ENCODE data around the gene HIGD1B. TPM values are rescaled to one million over a fixed set of nuclear protein-coding genes. Genes with fewer than 3 reads are reported as not detected.

Gene HIGD1B
- total RNA-seq, 1 experiment from 2014 or later = not detected

GRCh38 chr17:44850025-44850424 lies 2.3 kb downstream of the HIGD1B start:
- Histone ChIP-seq H3K36me3 (ENCODE audit: control insufficient read depth, insufficient read depth, low read length) (no peaks in the 10 kb centered on the region; the same call in 1 of the 2 replicates), H3K27me3 (ENCODE audit: control insufficient read depth, insufficient read depth, low read length) (no peaks in the 10 kb centered on the region), H3K4me1 (ENCODE audit: control insufficient read depth, insufficient read depth, low read length) (no peaks in the 10 kb centered on the region), H3K27ac (ENCODE audit: low read length) (no peak overlapping the region), H3K4me3 (ENCODE audit: low read depth in 2 of 2, low read length in 2 of 2) (no peak overlapping the region), H3K9me3 (ENCODE audit: control insufficient read depth, insufficient read depth, low read depth, low read length) (no peaks in the 10 kb centered on the region)
- CTCF ChIA-PET = no interaction called here
- in situ Hi-C loops (cut with HindIII; ENCODE audit: low pct_unique_long_range_greater_than_20kb, low sequenced_read_pairs) (no loop called here), intact Hi-C loops (cut with micrococcal nuclease; ENCODE audit: unreplicated experiment) (no loop called here)
- DNase-seq (ENCODE audit: low read depth, low spot score) = no peak
- BruUV-seq (replicated peaks) = no TSS peak
- TF ChIP-seq CTCF (IDR thresholded peaks at IDR 0.05) (no peak), SIN3A (IDR thresholded peaks at IDR 0.05; ENCODE audit: borderline replicate concordance, insufficient read depth, low read depth, low read length) (no peak), TCF7L2 (IDR thresholded peaks at IDR 0.05; ENCODE audit: low read depth, low read length) (no peak), REST (IDR thresholded peaks at IDR 0.05; ENCODE audit: insufficient read depth in 1 of 2, low read depth in 2 of 2, low read length in 1 of 2) (no peak), POLR2AphosphoS5 (IDR thresholded peaks at IDR 0.05; ENCODE audit: low read depth, low read length) (no peak)
- POLR2A ChIA-PET = no interaction called here
- ATAC-seq = no peak

GRCh38 chr17:44850612-44851011 lies 2.9 kb downstream of the HIGD1B start:
- in situ Hi-C loops (cut with HindIII; ENCODE audit: low pct_unique_long_range_greater_than_20kb, low sequenced_read_pairs) = no loop called here
- no peak overlapping the region for H3K4me3 ChIP-seq (ENCODE audit: low read depth in 2 of 2, low read length in 2 of 2)
- BruUV-seq (replicated peaks) = no TSS peak

More at GRCh38 chr17:44850612-44851011, 2.9 kb downstream of the HIGD1B start:
- ChIA-PET POLR2A (no interaction called here), CTCF (no interaction called here)
- DNase-seq (ENCODE audit: low read depth, low spot score) (no peak), ATAC-seq (no peak)
- Histone ChIP-seq H3K4me1 (ENCODE audit: control insufficient read depth, insufficient read depth, low read length) (no peaks in the 10 kb centered on the region), H3K9me3 (ENCODE audit: control insufficient read depth, insufficient read depth, low read depth, low read length) (no peaks in the 10 kb centered on the region), H3K27ac (ENCODE audit: low read length) (no peak overlapping the region), H3K36me3 (ENCODE audit: control insufficient read depth, insufficient read depth, low read length) (no peaks in the 10 kb centered on the region; the same call in 1 of the 2 replicates), H3K27me3 (ENCODE audit: control insufficient read depth, insufficient read depth, low read length) (no peaks in the 10 kb centered on the region)
- TF ChIP-seq SIN3A (IDR thresholded peaks at IDR 0.05; ENCODE audit: borderline replicate concordance, insufficient read depth, low read depth, low read length) (no peak), POLR2AphosphoS5 (IDR thresholded peaks at IDR 0.05; ENCODE audit: low read depth, low read length) (no peak), TCF7L2 (IDR thresholded peaks at IDR 0.05; ENCODE audit: low read depth, low read length) (no peak), CTCF (IDR thresholded peaks at IDR 0.05) (no peak), REST (IDR thresholded peaks at IDR 0.05; ENCODE audit: insufficient read depth in 1 of 2, low read depth in 2 of 2, low read length in 1 of 2) (no peak)
- intact Hi-C loops (cut with micrococcal nuclease; ENCODE audit: unreplicated experiment) = no loop called here

Data from Panc1 (cell line).